Endothelial cell (in vitro differentiated cells): ENCODE data around the gene NHS. TPM values are rescaled to one million over a fixed set of nuclear protein-coding genes. Genes with fewer than 3 reads are reported as not detected.

Experiments
- DNase-seq: peaks from one replicate; pipeline ENCODE4 v3.0.0; 2021; ENCODE audit warnings: low spot score
- H3K27ac Mint-ChIP-seq: one replicate; pipeline ENCODE4 v1.8.0; 2021; ENCODE audit warnings: mixed read lengths, inconsistent platforms; ENCODE audit not compliant: unreplicated experiment
- H3K27me3 Mint-ChIP-seq: one replicate; pipeline ENCODE4 v1.8.0; 2021; ENCODE audit warnings: mild to moderate bottlenecking, moderate library complexity, mixed read lengths, inconsistent platforms; ENCODE audit not compliant: unreplicated experiment
- H3K36me3 Mint-ChIP-seq: one replicate; pipeline ENCODE4 v1.8.0; 2021; ENCODE audit warnings: mild to moderate bottlenecking, low read depth, mixed read lengths, inconsistent platforms; ENCODE audit not compliant: unreplicated experiment
- H3K4me1 Mint-ChIP-seq: one replicate; pipeline ENCODE4 v1.8.0; 2021; ENCODE audit warnings: mild to moderate bottlenecking, mixed read lengths, inconsistent platforms; ENCODE audit not compliant: unreplicated experiment
- H3K4me3 Mint-ChIP-seq: one replicate; pipeline ENCODE4 v1.8.0; 2021; ENCODE audit warnings: mild to moderate bottlenecking, mixed read lengths, inconsistent platforms; ENCODE audit not compliant: unreplicated experiment
- H3K9me3 Mint-ChIP-seq: one replicate; pipeline ENCODE4 v1.8.0; 2021; ENCODE audit warnings: mixed read lengths, inconsistent platforms; ENCODE audit not compliant: unreplicated experiment
- CTCF ChIP-seq: fragments of 200-600 bp; sonication (generic); IDR thresholded peaks from one replicate; pipeline ENCODE4 v1.5.0; 2021; ENCODE audit warnings: antibody characterized with exemption; ENCODE audit not compliant: unreplicated experiment
- total RNA-seq: library from RNA; stranded (reverse); fragmentation: NEBNext Ultra II Directional; extraction: Animal tissue kit (Norgen Biotek cat#: 25700); gene quantifications from one replicate; pipeline ENCODE4 v1.2.1, GENCODE V29; 2021; ENCODE audit not compliant: unreplicated experiment

NHS gene
- total RNA-seq, 1 donor from 2014 or later, result 5.3 TPM

- Mint-ChIP-seq H3K27ac (no peak overlapping the region), H3K4me3 (no peak overlapping the region), H3K9me3 (no peaks in the 10 kb centered on the region), H3K4me1 (peaks cover 19% of the 10 kb centered on the region), H3K36me3 (no peaks in the 10 kb centered on the region), H3K27me3 (peaks cover 4% of the 10 kb centered on the region)
- no peak for TF ChIP-seq CTCF
- DNase-seq, result no peak
Observed at GRCh38 chrX:17415242-17415810, 40.3 kb downstream of the NHS start.

- Mint-ChIP-seq H3K4me3 (no peak overlapping the region), H3K36me3 (no peaks in the 10 kb centered on the region), H3K27me3 (peaks cover 4% of the 10 kb centered on the region), H3K27ac (no peak overlapping the region), H3K4me1 (peaks cover 19% of the 10 kb centered on the region), H3K9me3 (no peaks in the 10 kb centered on the region)
- DNase-seq, result no peak
- TF ChIP-seq CTCF, result no peak
Observed at GRCh38 chrX:17417372-17417771, 42.4 kb downstream of the NHS start.

- H3K9me3 Mint-ChIP-seq, result no peaks in the 10 kb centered on the region
- DNase-seq, result no peak
- H3K36me3 Mint-ChIP-seq, result no peaks in the 10 kb centered on the region
Observed at GRCh38 chrX:17425136-17425535, 50.1 kb downstream of the NHS start.

GRCh38 chrX:17425551-17425950, 50.6 kb downstream of the NHS start:
- Mint-ChIP-seq H3K27me3 (peaks cover 2% of the 10 kb centered on the region), H3K9me3 (no peaks in the 10 kb centered on the region), H3K4me3 (no peak overlapping the region), H3K27ac (no peak overlapping the region), H3K4me1 (peaks cover 4% of the 10 kb centered on the region), H3K36me3 (no peaks in the 10 kb centered on the region)
- TF ChIP-seq CTCF, result no peak
- no peak for DNase-seq

More at GRCh38 chrX:17425136-17425535, 50.1 kb downstream of the NHS start:
- no peak for TF ChIP-seq CTCF
- H3K27me3 Mint-ChIP-seq, result peaks cover 2% of the 10 kb centered on the region
- H3K4me3 Mint-ChIP-seq, result no peak overlapping the region
- H3K27ac Mint-ChIP-seq, result no peak overlapping the region
- peaks cover 4% of the 10 kb centered on the region for H3K4me1 Mint-ChIP-seq

- Mint-ChIP-seq H3K9me3 (no peaks in the 10 kb centered on the region), H3K27ac (no peak overlapping the region), H3K27me3 (peaks cover 2% of the 10 kb centered on the region), H3K36me3 (no peaks in the 10 kb centered on the region), H3K4me3 (no peak overlapping the region), H3K4me1 (no peaks in the 10 kb centered on the region)
- DNase-seq, result no peak
- no peak for TF ChIP-seq CTCF
Observed at GRCh38 chrX:17431171-17431570, 56.2 kb downstream of the NHS start.
